Hepatocyte (in vitro differentiated cells): ENCODE results near the gene OBSCN.

Experiments used
- EZH2 ChIP-seq: fragments of 200-600 bp; sonication (generic); IDR thresholded peaks from 2 replicates; pipeline ENCODE4 v1.6.1; 2016; ENCODE audit warnings: antibody characterized with exemption, mild to moderate bottlenecking, borderline replicate concordance
- TF ChIP-seq, protein P1 (sequence below): fragments of 200-600 bp; sonication (generic); IDR thresholded peaks from 2 replicates; pipeline ENCODE4 v1.5.1; 2016; ENCODE audit warnings: antibody characterized with exemption, mild to moderate bottlenecking; ENCODE audit not compliant: poor library complexity

DNA sequence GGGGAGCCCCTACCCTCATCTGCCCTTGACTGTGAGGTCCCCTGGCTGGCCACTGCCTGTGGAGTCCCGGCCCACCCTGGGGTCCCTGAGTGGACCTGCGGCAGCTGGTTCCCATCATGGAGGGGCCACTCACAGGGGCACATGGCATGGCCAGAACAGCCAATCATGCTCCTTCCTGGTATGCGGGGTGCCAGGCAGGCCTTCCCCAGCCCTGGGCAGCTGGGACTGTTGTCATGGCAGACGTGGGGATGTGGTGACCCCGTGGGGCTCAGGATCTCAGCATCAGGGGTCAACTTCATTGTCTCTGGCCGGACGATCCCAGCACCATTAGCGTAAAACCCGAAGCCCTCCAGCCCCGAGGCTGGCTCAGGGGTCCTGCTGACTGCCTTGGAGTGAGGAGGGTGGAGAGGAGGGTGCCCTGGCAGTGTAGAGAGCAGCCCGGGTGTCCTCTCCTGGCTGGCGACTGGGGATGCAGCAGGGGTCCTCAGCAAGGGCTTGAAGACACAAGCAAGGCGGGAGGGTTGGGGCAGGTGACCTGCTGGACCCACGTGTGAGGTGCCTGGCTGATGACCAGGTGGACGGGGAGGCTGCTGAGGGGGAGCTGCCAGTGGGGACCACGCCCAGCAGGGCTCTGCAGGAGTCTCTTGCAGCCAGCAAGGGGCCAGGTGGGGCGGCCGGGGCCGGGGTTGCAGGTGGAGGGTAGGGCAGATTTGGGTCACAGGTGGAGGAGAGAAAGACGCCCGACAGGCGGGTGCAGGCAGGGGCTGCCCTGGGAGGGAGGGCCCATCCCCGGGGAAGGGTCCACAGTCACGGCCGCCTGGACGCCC is 153.7 kb downstream of the OBSCN start:
- TF ChIP-seq, protein P1, sequence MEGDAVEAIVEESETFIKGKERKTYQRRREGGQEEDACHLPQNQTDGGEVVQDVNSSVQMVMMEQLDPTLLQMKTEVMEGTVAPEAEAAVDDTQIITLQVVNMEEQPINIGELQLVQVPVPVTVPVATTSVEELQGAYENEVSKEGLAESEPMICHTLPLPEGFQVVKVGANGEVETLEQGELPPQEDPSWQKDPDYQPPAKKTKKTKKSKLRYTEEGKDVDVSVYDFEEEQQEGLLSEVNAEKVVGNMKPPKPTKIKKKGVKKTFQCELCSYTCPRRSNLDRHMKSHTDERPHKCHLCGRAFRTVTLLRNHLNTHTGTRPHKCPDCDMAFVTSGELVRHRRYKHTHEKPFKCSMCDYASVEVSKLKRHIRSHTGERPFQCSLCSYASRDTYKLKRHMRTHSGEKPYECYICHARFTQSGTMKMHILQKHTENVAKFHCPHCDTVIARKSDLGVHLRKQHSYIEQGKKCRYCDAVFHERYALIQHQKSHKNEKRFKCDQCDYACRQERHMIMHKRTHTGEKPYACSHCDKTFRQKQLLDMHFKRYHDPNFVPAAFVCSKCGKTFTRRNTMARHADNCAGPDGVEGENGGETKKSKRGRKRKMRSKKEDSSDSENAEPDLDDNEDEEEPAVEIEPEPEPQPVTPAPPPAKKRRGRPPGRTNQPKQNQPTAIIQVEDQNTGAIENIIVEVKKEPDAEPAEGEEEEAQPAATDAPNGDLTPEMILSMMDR, result no peak
- no peak for TF ChIP-seq EZH2
